Progenitor cell of endocrine pancreas (in vitro differentiated cells): ENCODE results near the gene ZNF446. TPM values are rescaled to one million over a fixed set of nuclear protein-coding genes. Genes with fewer than 3 reads are reported as not detected.

Source experiments
- DNase-seq: peaks from one replicate; pipeline ENCODE4 v3.0.0; 2021; ENCODE audit warnings: low spot score; ENCODE audit not compliant: unreplicated experiment
- H3K27ac Mint-ChIP-seq: 2 replicates; pipeline ENCODE4 v1.8.0; 2021; ENCODE audit warnings: mild to moderate bottlenecking, moderate library complexity, mixed read lengths
- H3K27me3 Mint-ChIP-seq: 2 replicates; pipeline ENCODE4 v1.8.0; 2021; ENCODE audit warnings: mixed read lengths
- H3K36me3 Mint-ChIP-seq: 2 replicates; pipeline ENCODE4 v1.8.0; 2022; ENCODE audit warnings: mixed read lengths; ENCODE audit not compliant: insufficient read depth
- H3K4me1 Mint-ChIP-seq: 2 replicates; pipeline ENCODE4 v1.8.0; 2021; ENCODE audit warnings: low read depth, mixed read lengths
- H3K4me3 Mint-ChIP-seq: 2 replicates; pipeline ENCODE4 v1.8.0; 2021; ENCODE audit warnings: low read depth, mild to moderate bottlenecking, moderate library complexity, mixed read lengths
- H3K9me3 Mint-ChIP-seq: 2 replicates; pipeline ENCODE4 v1.8.0; 2021; ENCODE audit warnings: low read depth, mixed read lengths
- total RNA-seq: library from RNA; stranded (reverse); gene quantifications from 2 replicates; pipeline ENCODE4 v1.2.1, GENCODE V29; 2021
- TF ChIP-seq, protein P1 (sequence below): fragments of 200-600 bp; sonication (generic); IDR thresholded peaks from one replicate; pipeline ENCODE4 v1.5.0; 2021; ENCODE audit warnings: antibody characterized with exemption, mild to moderate bottlenecking; ENCODE audit not compliant: unreplicated experiment

Gene ZNF446
- total RNA-seq, 1 donor from 2014 or later, result 17.7 TPM

GRCh38 chr19:58479303-58479702 is 3.2 kb downstream of the ZNF446 start:
- DNase-seq, result no peak
- H3K36me3 Mint-ChIP-seq, result no peaks in the 10 kb centered on the region
- no peak overlapping the region for H3K4me3 Mint-ChIP-seq
- no peaks in the 10 kb centered on the region for H3K27me3 Mint-ChIP-seq
- H3K4me1 Mint-ChIP-seq, result peaks cover 10% of the 10 kb centered on the region
- no peaks in the 10 kb centered on the region for H3K9me3 Mint-ChIP-seq
- TF ChIP-seq, protein P1, sequence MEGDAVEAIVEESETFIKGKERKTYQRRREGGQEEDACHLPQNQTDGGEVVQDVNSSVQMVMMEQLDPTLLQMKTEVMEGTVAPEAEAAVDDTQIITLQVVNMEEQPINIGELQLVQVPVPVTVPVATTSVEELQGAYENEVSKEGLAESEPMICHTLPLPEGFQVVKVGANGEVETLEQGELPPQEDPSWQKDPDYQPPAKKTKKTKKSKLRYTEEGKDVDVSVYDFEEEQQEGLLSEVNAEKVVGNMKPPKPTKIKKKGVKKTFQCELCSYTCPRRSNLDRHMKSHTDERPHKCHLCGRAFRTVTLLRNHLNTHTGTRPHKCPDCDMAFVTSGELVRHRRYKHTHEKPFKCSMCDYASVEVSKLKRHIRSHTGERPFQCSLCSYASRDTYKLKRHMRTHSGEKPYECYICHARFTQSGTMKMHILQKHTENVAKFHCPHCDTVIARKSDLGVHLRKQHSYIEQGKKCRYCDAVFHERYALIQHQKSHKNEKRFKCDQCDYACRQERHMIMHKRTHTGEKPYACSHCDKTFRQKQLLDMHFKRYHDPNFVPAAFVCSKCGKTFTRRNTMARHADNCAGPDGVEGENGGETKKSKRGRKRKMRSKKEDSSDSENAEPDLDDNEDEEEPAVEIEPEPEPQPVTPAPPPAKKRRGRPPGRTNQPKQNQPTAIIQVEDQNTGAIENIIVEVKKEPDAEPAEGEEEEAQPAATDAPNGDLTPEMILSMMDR, result no peak
- H3K27ac Mint-ChIP-seq, result no peak overlapping the region

- Mint-ChIP-seq H3K9me3 (no peaks in the 10 kb centered on the region), H3K4me3 (no peak overlapping the region), H3K36me3 (no peaks in the 10 kb centered on the region), H3K27me3 (no peaks in the 10 kb centered on the region), H3K27ac (no peak overlapping the region), H3K4me1 (peaks cover 10% of the 10 kb centered on the region)
- TF ChIP-seq, protein P1, result no peak
- DNase-seq, result no peak
Measured at GRCh38 chr19:58479736-58480480, 3.8 kb downstream of the ZNF446 start.

DNA sequence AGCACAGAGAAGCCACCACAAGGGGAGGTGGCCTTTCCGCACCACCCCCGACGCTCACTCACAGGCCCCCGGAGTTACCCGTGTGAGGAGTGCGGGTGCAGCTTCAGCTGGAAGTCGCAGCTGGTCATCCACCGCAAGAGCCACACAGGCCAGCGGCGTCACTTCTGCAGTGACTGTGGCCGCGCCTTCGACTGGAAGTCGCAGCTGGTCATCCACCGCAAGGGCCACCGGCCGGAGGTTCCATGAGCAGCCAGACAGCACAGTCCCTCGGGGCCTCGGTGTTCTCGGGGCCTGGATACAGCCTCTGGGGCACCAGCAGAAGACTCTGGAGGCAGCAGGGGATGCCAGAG is 4.3 kb downstream of the ZNF446 start:
- H3K27me3 Mint-ChIP-seq, result no peaks in the 10 kb centered on the region
- H3K4me1 Mint-ChIP-seq, result peaks cover 7% of the 10 kb centered on the region
- H3K4me3 Mint-ChIP-seq, result no peak overlapping the region
- no peak overlapping the region for H3K27ac Mint-ChIP-seq
- TF ChIP-seq, protein P1, result no peak
- H3K9me3 Mint-ChIP-seq, result no peaks in the 10 kb centered on the region
- no peaks in the 10 kb centered on the region for H3K36me3 Mint-ChIP-seq
- no peak for DNase-seq

- DNase-seq, result no peak
- Mint-ChIP-seq H3K4me1 (peaks cover 7% of the 10 kb centered on the region), H3K27me3 (no peaks in the 10 kb centered on the region), H3K27ac (no peak overlapping the region), H3K36me3 (no peaks in the 10 kb centered on the region), H3K4me3 (no peak overlapping the region), H3K9me3 (no peaks in the 10 kb centered on the region)
- TF ChIP-seq, protein P1, result no peak
Measured at GRCh38 chr19:58480831-58481230, 4.7 kb downstream of the ZNF446 start.

DNA sequence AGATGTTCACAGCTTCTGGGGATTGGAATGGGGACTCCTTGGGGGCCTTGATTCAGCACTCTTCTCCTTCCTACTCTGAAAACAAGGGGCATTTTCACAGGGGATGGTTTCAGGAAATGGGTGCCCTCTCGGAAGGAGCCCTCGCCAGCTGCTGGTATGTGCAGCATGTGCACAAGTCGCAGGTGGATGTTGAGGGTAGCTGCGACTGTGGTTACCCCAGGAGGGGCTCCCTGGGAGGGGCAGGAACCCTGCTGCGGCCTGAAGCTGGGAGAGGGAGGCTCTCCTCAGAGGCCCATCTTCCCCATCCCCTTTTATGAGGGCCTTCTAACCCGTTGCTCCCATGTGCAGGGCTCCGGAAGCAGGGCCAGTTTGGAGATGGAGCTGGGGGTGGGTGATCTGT is 6.2 kb downstream of the ZNF446 start:
- Mint-ChIP-seq H3K36me3 (no peaks in the 10 kb centered on the region), H3K27me3 (no peaks in the 10 kb centered on the region), H3K4me1 (peaks cover 2% of the 10 kb centered on the region), H3K9me3 (no peaks in the 10 kb centered on the region), H3K4me3 (no peak overlapping the region), H3K27ac (peak overlapping the region; percentile 46)
- DNase-seq, result no peak
- TF ChIP-seq, protein P1, result no peak
